Nephron (organoid): ENCODE measurements around the gene NT5DC2.

ENCODE experiments used
- H3K27ac Mint-ChIP-seq, 3 experiments: 2 replicates each; pipeline ENCODE4 v1.8.0; 2020; ENCODE audit warnings: mixed read lengths in 3 of 3, mild to moderate bottlenecking in 2 of 3, moderate library complexity in 1 of 3
- H3K27me3 Mint-ChIP-seq: 2 replicates; pipeline ENCODE4 v1.8.0; 2021; ENCODE audit warnings: low read depth, mild to moderate bottlenecking, moderate library complexity, mixed read lengths
- H3K36me3 Mint-ChIP-seq: 2 replicates; pipeline ENCODE4 v1.8.0; 2020; ENCODE audit warnings: low read depth, mixed read lengths
- H3K4me1 Mint-ChIP-seq: 2 replicates; pipeline ENCODE4 v1.8.0; 2020; ENCODE audit warnings: mixed read lengths
- H3K4me3 Mint-ChIP-seq, 3 experiments: 2 replicates each; pipeline ENCODE4 v1.8.0; 2020; ENCODE audit warnings: mild to moderate bottlenecking in 3 of 3, mixed read lengths in 3 of 3, moderate library complexity in 2 of 3
- H3K9me3 Mint-ChIP-seq: 2 replicates; pipeline ENCODE4 v1.8.0; 2020; ENCODE audit warnings: mixed read lengths
- TF ChIP-seq, protein P1 (sequence below), 3 experiments: fragments of 200-600 bp; sonication (generic); IDR thresholded peaks; one replicate each; pipeline ENCODE4 v1.5.0; 2021; ENCODE audit warnings: antibody characterized with exemption in 3 of 3; ENCODE audit not compliant: unreplicated experiment in 3 of 3

The NT5DC2 gene

DNA sequence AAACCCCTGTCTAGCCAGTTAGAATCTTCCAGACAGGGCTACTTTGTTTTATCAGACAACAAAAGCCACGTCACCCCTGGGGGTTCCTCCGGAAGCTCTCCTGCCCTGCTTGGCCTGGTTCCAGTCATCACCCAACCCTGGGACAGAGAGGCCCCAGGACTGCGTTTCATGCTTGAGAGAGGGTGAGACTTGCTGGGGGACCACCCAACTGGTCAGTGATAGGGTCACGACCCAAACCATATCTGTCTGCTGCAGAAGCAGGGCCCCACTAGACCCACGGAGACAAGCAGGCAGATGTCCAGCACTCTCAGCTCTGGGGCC is 1.2 kb downstream of the NT5DC2 start:
- Mint-ChIP-seq H3K27me3 (peaks cover 4% of the 10 kb centered on the region), H3K9me3 (no peaks in the 10 kb centered on the region), H3K27ac (peak overlapping the region; percentile 66 to 81 (median 76)), H3K4me1 (peaks cover 35% of the 10 kb centered on the region), H3K4me3 (peak overlapping the region; percentile 87 to 91 (median 89)), H3K36me3 (peaks cover 11% of the 10 kb centered on the region)
- TF ChIP-seq, protein P1, sequence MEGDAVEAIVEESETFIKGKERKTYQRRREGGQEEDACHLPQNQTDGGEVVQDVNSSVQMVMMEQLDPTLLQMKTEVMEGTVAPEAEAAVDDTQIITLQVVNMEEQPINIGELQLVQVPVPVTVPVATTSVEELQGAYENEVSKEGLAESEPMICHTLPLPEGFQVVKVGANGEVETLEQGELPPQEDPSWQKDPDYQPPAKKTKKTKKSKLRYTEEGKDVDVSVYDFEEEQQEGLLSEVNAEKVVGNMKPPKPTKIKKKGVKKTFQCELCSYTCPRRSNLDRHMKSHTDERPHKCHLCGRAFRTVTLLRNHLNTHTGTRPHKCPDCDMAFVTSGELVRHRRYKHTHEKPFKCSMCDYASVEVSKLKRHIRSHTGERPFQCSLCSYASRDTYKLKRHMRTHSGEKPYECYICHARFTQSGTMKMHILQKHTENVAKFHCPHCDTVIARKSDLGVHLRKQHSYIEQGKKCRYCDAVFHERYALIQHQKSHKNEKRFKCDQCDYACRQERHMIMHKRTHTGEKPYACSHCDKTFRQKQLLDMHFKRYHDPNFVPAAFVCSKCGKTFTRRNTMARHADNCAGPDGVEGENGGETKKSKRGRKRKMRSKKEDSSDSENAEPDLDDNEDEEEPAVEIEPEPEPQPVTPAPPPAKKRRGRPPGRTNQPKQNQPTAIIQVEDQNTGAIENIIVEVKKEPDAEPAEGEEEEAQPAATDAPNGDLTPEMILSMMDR (IDR thresholded peaks at IDR 0.05; ENCODE audit: unreplicated experiment in 3 of 3), result no peak

DNA sequence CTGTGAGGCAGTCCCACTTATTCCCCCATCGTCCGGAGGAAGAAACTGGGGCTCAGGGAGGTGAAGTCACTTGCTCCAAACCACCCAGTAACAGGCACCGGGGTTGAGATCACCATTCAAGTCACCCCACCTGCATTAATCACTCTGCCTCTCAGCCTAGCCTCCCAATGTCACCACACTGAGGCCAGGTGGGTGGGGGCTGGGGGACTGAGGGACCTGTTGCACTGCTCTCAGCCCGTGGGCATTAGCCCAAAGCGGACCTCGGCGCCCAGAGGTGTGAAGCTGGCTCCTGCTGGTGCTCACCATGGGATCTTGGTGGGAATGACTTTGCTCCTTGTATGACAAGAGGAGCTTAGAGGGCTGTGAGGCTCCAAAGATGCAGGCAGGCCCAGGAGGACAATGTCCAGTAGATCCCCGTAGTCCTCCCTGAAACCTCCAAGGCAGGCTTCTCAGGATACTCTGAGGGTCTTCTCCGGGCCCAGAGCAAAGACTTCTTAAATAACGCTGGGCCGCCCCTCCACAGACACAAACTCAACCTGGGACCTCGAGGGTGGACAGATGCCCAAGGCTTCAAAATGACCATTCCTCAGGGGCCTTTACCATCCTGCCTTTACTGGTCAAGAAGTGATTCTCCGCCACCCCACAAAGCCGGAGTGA is 1.7 kb downstream of the NT5DC2 start:
- peaks cover 4% of the 10 kb centered on the region for H3K27me3 Mint-ChIP-seq
- H3K4me1 Mint-ChIP-seq, result peaks cover 32% of the 10 kb centered on the region
- TF ChIP-seq, protein P1 (IDR thresholded peaks at IDR 0.05; ENCODE audit: unreplicated experiment in 3 of 3), result no peak
- no peaks in the 10 kb centered on the region for H3K9me3 Mint-ChIP-seq
- peak overlapping the region; percentile 87 to 91 (median 89) for H3K4me3 Mint-ChIP-seq
- H3K36me3 Mint-ChIP-seq, result peaks cover 14% of the 10 kb centered on the region
- H3K27ac Mint-ChIP-seq, result peak overlapping the region; percentile 66 to 81 (median 76)

DNA sequence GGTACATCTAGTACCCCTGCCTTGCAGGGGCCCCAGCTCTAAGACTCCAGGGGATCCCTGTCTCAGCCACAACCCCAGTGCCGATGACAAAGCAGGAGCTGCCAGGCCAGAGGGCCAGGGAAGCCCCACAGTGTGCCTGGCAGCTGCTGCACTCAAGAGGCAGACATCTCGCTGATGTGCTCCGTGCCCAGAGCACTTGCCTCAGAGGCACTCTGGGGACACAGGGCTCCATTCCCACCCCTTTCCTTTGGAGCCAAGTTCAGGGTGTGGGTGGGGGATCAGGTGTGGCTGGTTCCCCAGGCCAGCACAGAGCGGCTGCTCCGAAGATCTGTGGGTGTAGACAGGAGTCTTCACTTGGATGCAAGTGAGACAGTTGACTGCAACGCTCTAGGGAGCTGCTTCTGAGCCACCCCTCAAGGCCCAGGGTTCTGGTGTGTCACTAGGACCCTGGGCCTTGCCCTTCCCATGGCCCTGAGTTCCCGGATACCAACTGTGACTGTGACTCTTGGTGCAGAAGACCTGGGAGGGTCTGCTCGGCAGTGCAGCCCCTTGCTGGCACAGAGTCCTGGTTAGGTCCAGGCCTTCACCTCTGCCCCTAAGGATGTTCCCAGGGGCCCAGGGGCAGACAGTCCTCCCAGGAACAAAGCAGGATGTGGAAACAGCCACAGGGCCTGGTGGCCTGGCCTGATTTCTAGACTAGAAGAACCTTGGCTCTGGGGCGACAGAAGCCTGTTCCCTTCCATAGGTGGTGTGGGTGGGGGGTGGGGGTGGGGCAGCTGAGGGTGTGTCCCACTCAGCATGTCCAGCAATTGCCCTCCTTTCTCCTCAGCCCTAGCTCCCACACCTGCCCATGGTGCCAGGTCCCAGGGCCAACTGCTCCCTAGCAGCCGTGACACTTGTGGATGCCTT is 2.5 kb downstream of the NT5DC2 start:
- H3K27me3 Mint-ChIP-seq, result peaks cover 4% of the 10 kb centered on the region
- H3K9me3 Mint-ChIP-seq, result no peaks in the 10 kb centered on the region
- peaks cover 31% of the 10 kb centered on the region for H3K4me1 Mint-ChIP-seq
- TF ChIP-seq, protein P1 (IDR thresholded peaks at IDR 0.05; ENCODE audit: unreplicated experiment in 3 of 3), result no peak
- no peak overlapping the region for H3K27ac Mint-ChIP-seq
- peak overlapping the region; percentile 87 to 91 (median 89) for H3K4me3 Mint-ChIP-seq
- H3K36me3 Mint-ChIP-seq, result peaks cover 19% of the 10 kb centered on the region

DNA sequence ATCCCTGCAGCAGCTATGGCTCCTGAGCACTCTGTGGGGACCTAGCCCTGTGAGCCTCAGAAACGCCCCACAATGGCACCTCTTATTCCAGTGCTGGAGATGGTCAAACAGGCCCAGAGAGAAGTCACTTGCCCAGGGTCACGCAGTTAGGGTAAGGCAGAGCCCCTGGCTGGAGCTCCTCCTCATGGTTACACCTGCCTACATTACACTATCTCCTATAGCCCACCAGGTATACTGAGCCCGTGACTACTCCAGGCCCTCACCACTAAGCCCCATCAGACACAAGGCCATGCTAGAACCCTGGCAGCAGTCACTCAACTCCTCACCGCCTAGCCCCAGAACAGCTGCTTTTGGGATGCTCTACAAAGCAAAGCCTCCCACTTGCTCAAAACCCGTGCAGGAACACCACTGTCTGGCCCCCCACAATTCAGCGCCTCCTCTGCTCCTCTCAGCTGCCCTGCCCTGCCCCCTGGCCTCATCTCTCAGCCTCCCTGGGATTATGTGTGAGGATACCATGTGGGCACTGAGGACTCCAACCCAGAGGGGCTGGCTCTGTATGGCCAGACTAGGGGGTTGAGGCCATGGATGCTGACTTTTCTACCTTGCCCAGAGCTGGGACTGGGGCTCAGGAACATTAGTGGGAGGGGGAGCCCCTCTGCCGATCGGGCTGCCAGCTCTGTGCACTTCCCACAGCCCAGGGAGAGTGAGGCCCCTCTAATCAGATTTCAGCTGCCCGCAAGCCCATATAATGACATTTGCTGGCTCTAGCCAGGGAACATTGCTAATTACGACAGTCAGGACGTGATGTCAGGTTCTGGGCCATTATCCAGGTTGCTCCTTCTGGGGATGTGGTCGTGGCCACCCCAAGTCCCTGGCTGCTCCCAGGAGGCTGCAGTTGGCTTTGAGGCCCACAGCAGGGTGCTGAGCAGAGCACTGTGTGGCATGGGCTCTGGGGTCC is 4.0 kb downstream of the NT5DC2 start:
- H3K9me3 Mint-ChIP-seq, result no peaks in the 10 kb centered on the region
- peak overlapping the region; percentile 42 to 70 (median 66) for H3K27ac Mint-ChIP-seq
- peaks cover 28% of the 10 kb centered on the region for H3K36me3 Mint-ChIP-seq
- TF ChIP-seq, protein P1 (IDR thresholded peaks at IDR 0.05; ENCODE audit: unreplicated experiment in 3 of 3), result no peak
- peak overlapping the region; percentile 62 to 77 (median 67) for H3K4me3 Mint-ChIP-seq
- peaks cover 4% of the 10 kb centered on the region for H3K27me3 Mint-ChIP-seq
- peaks cover 26% of the 10 kb centered on the region for H3K4me1 Mint-ChIP-seq

DNA sequence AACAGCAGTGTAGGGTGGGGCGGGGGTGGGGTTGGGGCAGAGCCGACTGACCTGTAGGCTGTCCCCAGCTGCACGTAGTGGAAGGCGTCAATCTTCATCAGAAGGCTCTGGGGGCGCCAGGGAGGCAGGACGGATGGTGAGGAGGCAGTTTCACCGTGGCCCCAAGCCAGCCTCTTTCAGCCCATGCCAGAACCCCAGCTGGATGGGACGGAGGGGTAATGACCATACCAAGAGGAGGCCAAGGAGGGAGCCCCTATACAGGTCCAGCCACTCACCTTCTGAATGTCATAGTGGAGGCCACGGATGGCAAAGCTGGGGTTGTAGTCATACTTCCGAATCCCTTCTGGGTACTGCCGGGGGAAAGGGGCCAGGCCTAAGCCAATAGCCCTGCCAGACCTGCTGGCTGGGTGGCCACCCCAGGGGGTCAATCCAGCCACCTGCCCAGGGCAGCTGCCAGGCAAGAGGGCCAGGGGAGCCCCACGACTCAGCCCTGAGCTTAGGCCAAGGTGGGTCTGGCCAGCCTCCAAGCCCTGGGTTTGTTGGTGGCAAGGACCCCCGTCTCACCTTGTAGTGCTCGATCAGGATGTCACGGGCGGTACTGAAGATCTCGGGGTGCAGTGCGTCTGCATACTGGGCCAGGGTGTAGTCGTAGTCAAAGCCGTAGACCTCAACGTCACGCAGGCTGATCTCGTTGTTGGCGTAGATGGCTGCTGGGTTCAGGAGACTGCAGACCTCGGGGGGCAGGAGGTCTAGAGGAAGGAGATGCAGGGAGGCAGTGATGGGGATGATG is 4.9 kb downstream of the NT5DC2 start:
- no peak overlapping the region for H3K4me3 Mint-ChIP-seq
- TF ChIP-seq, protein P1 (IDR thresholded peaks at IDR 0.05; ENCODE audit: unreplicated experiment in 3 of 3), result no peak
- peaks cover 22% of the 10 kb centered on the region for H3K4me1 Mint-ChIP-seq
- H3K27ac Mint-ChIP-seq, result no peak overlapping the region
- no peaks in the 10 kb centered on the region for H3K9me3 Mint-ChIP-seq
- peaks cover 37% of the 10 kb centered on the region for H3K36me3 Mint-ChIP-seq
- peaks cover 4% of the 10 kb centered on the region for H3K27me3 Mint-ChIP-seq
